GM21576 (cell line): Measurements from ENCODE around the gene CPT1B.
A peak's percentile ranks its signal among the peaks of the same experiment; 100 is the strongest.

Source experiments
- ATAC-seq: cut with Tn5 transposase; IDR thresholded peaks from one replicate; pipeline ENCODE4 v1.9.1; 2021; ENCODE audit warnings: mild to moderate bottlenecking, moderate library complexity; ENCODE audit not compliant: unreplicated experiment

CPT1B gene

GRCh38 chr22:50571264-50572175 is 6.7 kb downstream of the CPT1B start:
- no peak for ATAC-seq

GRCh38 chr22:50570861-50571260 is 7.4 kb downstream of the CPT1B start:
- ATAC-seq = no peak

GRCh38 chr22:50569896-50570535 is 8.2 kb downstream of the CPT1B start:
- ATAC-seq = no peak

GRCh38 chr22:50569041-50569459 is 9.2 kb downstream of the CPT1B start:
- ATAC-seq = no peak

GRCh38 chr22:50568626-50569025 is 9.6 kb downstream of the CPT1B start:
- ATAC-seq = no peak

- no peak for ATAC-seq
Observed at GRCh38 chr22:50567721-50568252, 10.4 kb downstream of the CPT1B start.

GRCh38 chr22:50564289-50564688 is 13.9 kb downstream of the CPT1B start:
- ATAC-seq = no peak

GRCh38 chr22:50563413-50564160 is 14.6 kb downstream of the CPT1B start:
- peak; percentile 8 for ATAC-seq

- ATAC-seq = peak; percentile 87
Observed at GRCh38 chr22:50562523-50563412, 15.5 kb downstream of the CPT1B start, which contains the start of gene SYCE3. Gene SYCE3 (minus strand): TSS chr22:50562919. CDS start chr22:50556405, 6,514 bp downstream.

GRCh38 chr22:50561401-50562358 is 16.5 kb downstream of the CPT1B start:
- ATAC-seq = no peak

- no peak for ATAC-seq
Observed at GRCh38 chr22:50560034-50560433, 18.2 kb downstream of the CPT1B start.

GRCh38 chr22:50556703-50557102 is 21.5 kb downstream of the CPT1B start:
- no peak for ATAC-seq

GRCh38 chr22:50553310-50553709 is 24.9 kb downstream of the CPT1B start:
- ATAC-seq = no peak

- ATAC-seq = no peak
Observed at GRCh38 chr22:50551160-50551752, 27.0 kb downstream of the CPT1B start.

GRCh38 chr22:50550395-50550794 is 27.8 kb downstream of the CPT1B start:
- ATAC-seq = no peak

- ATAC-seq = no peak
Observed at GRCh38 chr22:50548921-50549790, 29.1 kb downstream of the CPT1B start.

GRCh38 chr22:50548040-50548920 is 29.9 kb downstream of the CPT1B start:
- no peak for ATAC-seq
